ENCODE measurements around the gene TLL2. TPM values are rescaled to one million over a fixed set of nuclear protein-coding genes. Genes with fewer than 3 reads are reported as not detected.

TLL2 gene
- total RNA-seq, 2 donors from 2014 or later, result 1.5 to 11.5 TPM

- ATAC-seq, result no peak
- DNase-seq, result no peak
- intact Hi-C loops (cut with DNase I), result loop anchor here in 1 of 2 donors (5.0 kb wide), 1 partner anchor 114 kb away; no protein-coding TSS in a partner anchor
Measured at GRCh38 chr10:96511044-96511945, 2.4 kb downstream of the TLL2 start.

- intact Hi-C loops (cut with DNase I), result no loop called here
- no peak for ATAC-seq
Measured at GRCh38 chr10:96509017-96509641, 4.6 kb downstream of the TLL2 start.

DNA sequence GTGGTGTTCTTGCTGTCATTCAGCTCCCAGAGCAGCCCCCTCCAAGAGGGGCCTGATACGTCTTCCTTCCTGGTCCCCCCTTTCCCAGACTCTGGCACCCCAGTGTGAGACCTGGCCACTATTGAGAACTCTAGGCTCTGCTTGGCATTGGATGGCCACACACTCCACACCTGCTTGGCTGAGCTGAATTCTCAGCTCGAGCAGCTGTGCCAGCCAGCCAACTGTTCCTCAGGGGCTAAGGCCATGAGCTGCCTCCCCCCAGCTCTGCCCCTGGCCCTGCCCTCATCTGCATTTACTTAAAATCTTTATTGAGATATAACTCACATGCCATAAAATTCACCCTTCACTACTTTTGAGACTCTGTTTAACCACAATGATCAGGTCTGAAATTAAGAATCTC is 6.7 kb downstream of the TLL2 start:
- ATAC-seq, result no peak
- no peak for DNase-seq
- intact Hi-C loops (cut with DNase I), result no loop called here

More at GRCh38 chr10:96509017-96509641, 4.6 kb downstream of the TLL2 start:
- no peak for DNase-seq

GRCh38 chr10:96505150-96506136 is 8.3 kb downstream of the TLL2 start:
- DNase-seq (no peak), ATAC-seq (peak in 1 of 2 donors; percentile 27)
- intact Hi-C loops (cut with DNase I), result no loop called here

DNA sequence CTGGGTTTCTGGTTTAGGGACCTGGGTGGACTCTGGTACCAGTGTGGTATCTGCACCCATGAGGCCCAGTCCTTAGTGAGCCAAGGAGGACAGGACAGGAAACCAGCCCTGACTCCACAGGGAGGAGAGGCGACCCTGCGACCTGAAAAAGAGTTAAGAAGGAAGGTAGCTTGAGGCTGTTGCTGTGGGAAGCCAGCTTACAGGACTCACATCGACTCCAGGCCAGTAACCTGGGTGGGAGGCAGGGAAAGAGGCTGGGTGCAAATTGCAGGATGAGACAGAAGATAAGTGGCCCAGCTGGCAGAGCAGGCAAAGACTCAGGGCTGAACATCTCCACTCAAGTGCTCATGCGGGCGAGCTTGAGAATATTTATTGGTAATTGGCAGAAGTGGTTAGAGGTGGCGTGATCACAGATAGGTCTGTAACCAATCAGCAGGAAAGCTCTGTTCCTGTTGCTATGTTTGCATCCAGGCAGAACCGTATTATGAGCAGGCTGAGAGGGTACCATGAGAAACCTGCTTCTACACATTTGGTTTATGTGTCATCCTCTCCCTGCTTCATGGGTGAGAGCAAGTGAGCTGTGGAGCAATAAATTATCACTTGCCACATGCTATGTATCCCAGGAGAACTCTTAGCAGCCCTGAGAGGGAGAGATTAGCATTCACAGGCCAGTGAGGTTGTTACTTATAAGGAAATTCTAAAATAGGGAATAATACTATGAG is 11.0 kb downstream of the TLL2 start:
- intact Hi-C loops (cut with DNase I), result no loop called here
- ATAC-seq (no peak), DNase-seq (no peak)

- intact Hi-C loops (cut with DNase I), result no loop called here
- ATAC-seq (no peak), DNase-seq (no peak)
Measured at GRCh38 chr10:96501985-96502384, 11.7 kb downstream of the TLL2 start.

DNA sequence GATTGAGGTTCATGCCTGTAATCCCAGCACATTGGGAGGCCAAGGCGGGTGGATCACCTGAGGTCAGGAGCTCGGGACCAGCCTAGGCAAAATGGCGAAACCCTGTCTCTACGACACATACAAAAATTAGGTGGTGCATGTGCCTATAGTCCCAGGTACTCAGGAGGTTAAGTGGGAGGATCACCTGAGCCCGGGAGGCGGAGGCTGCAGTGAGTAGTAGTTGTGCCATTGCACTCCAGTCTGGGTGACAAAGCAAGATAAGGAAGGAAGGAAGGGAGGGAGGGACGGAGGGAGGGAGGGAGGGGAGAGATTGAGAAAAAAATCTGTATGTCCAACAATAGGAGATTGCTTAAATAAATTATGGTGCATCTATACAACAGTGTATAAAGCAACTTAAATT is 13.2 kb downstream of the TLL2 start:
- DNase-seq (no peak), ATAC-seq (no peak)

GRCh38 chr10:96500050-96500449 is 13.7 kb downstream of the TLL2 start:
- intact Hi-C loops (cut with DNase I), result no loop called here
- DNase-seq, result no peak
- no peak for ATAC-seq

More for the DNA sequence above, 13.2 kb downstream of the TLL2 start:
- intact Hi-C loops (cut with DNase I), result no loop called here

DNA sequence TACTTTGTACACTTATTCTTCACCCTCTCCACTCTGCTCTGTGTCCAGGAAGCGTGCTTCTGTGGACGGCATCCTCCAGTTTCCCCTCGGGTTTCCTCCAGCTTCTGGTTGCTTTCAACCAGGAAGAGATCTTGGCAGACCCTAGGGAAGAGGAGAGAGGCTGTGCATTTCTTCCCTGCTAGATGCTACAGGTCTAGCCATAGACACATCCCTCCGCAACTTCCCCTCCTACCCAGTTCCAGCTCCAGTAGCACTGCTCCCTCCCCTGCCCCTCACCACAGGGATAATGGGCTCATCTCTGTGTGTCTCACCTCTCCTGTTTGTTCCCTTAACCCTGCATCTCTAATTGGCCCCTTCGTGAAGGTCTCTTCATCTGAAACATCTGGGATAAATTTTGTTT is 16.3 kb downstream of the TLL2 start:
- DNase-seq (no peak), ATAC-seq (no peak)
- intact Hi-C loops (cut with DNase I), result no loop called here

GRCh38 chr10:96496281-96496925 is 17.3 kb downstream of the TLL2 start:
- DNase-seq, result no peak
- intact Hi-C loops (cut with DNase I), result no loop called here
- peak; percentile 32 to 55 for ATAC-seq

GRCh38 chr10:96495544-96495943 is 18.2 kb downstream of the TLL2 start:
- ATAC-seq, result no peak
- DNase-seq, result no peak
- intact Hi-C loops (cut with DNase I), result no loop called here

- DNase-seq (no peak), ATAC-seq (peak; percentile 19 to 76)
- intact Hi-C loops (cut with DNase I), result no loop called here
Measured at GRCh38 chr10:96494694-96495093, 19.0 kb downstream of the TLL2 start.

GRCh38 chr10:96493871-96494525 is 19.7 kb downstream of the TLL2 start:
- intact Hi-C loops (cut with DNase I), result no loop called here
- DNase-seq, result no peak
- no peak for ATAC-seq

DNA sequence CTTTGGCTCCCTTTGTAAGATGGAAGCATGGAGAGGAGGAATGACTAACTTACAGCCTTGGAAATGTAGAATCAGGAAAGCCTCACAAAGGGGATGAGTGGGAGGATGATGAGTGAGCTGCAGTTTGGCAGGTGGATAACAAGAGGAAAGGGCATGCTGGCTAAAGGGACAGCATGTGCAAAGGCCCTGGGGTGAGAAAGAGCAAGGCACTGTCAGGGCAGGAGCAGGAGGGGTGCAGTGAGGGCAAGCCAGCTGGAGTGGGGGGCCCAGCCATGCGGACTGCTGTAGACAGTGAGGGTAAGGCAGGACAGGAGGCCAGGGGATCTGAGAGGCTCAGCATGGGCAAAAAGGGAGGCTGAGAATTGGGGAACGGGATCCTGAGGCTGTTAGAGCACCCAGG is 20.5 kb downstream of the TLL2 start:
- ATAC-seq (no peak), DNase-seq (no peak)
- intact Hi-C loops (cut with DNase I), result no loop called here

GRCh38 chr10:96491303-96491702 is 22.4 kb downstream of the TLL2 start:
- DNase-seq (no peak), ATAC-seq (no peak)
- intact Hi-C loops (cut with DNase I), result no loop called here

DNA sequence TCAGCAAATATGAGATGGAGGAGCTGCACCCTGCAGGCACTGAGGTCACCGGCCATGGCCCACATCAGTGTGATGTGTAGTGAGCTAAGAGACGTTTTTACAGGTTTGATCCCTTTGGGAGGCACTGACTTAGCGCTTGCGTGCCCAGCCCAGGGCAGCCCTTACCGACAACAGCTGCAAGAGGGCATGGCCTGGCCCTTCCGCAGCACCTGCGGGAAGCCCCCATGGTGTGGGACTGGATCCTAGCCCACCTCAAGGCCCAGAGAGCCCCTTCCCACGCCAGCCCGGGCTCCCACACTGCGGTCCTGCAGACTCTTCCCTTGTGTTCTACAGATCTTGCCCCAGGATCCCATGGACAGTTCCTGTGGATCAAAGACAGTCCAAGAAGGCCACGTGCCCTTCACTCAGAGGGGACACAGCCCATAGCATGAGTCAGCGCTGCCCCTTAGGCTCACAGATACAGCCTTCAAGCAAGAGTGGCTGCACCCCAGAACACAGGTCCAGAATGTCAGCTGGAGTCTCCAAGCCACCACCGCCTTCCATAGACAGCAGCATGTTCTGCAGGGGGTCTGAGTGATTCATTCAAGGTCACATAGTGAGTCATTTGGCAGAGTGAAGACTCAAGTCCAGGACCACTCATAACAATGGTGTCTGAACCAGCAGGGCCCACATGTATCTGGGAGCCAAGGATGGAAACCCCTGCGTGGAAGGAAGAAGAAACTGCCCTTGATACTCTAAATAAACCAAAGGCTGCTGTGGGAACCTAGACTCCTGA is 25.4 kb downstream of the TLL2 start:
- ATAC-seq (no peak), DNase-seq (no peak)
- intact Hi-C loops (cut with DNase I), result no loop called here

Measured in left cardiac atrium (tissue), 4 donors.